GM13976 (cell line): ENCODE measurements around the gene G3BP1.

Experiments used
- DNase-seq: peaks from one replicate; pipeline ENCODE4 v3.0.0; 2012; ENCODE audit warnings: low spot score
- CTCF ChIP-seq: IDR thresholded peaks from 2 replicates; pipeline ENCODE4 v1.5.1; 2012; ENCODE audit warnings: borderline replicate concordance, mild to moderate bottlenecking; ENCODE audit not compliant: insufficient read depth; ENCODE audit errors: extremely low read depth, missing control alignments, control extremely low read depth
- in situ Hi-C: fragments of 300-500 bp; cut with MboI; formaldehyde crosslinking; loops from one replicate; pipeline ENCODE4 v1.12.0; 2022; ENCODE audit warnings: low sequenced_read_pairs, mixed read lengths, inconsistent platforms; ENCODE audit not compliant: unreplicated experiment

G3BP1 gene

GRCh38 chr5:151751091-151751490, 20.7 kb upstream of the G3BP1 start:
- DNase-seq = no peak
- in situ Hi-C loops = no loop called here
- no peak for TF ChIP-seq CTCF

GRCh38 chr5:151751593-151751992, 20.2 kb upstream of the G3BP1 start:
- in situ Hi-C loops = no loop called here
- no peak for TF ChIP-seq CTCF
- DNase-seq = no peak

GRCh38 chr5:151755383-151755782, 16.4 kb upstream of the G3BP1 start:
- in situ Hi-C loops = no loop called here
- TF ChIP-seq CTCF = no peak
- no peak for DNase-seq

- no peak for TF ChIP-seq CTCF
- peak; percentile 43 for DNase-seq
- in situ Hi-C loops = no loop called here
These were observed 14.3 kb upstream of the G3BP1 start for GRCh38 chr5:151757233-151758140.

- no peak for DNase-seq
- no peak for TF ChIP-seq CTCF
- in situ Hi-C loops = no loop called here
These were observed 13.7 kb upstream of the G3BP1 start for GRCh38 chr5:151758141-151758429.

- DNase-seq = peak; percentile 99
- TF ChIP-seq CTCF = peak; percentile 1
- in situ Hi-C loops = no loop called here
These were observed 13.1 kb upstream of the G3BP1 start, which contains the start of gene ATOX1 for GRCh38 chr5:151758430-151759241. TSS of gene ATOX1 (minus strand) at chr5:151758631. CDS start at chr5:151758551, 80 bp downstream.
